22Rv1 (cell line): Measurements from ENCODE around the gene ALG6.

Experiments used
- CTCF ChIP-seq: fragments of 450-650 bp; IDR thresholded peaks from 2 replicates; pipeline ENCODE4 v1.5.1; 2017; ENCODE audit warnings: mild to moderate bottlenecking
- ZFX ChIP-seq: fragments of 450-650 bp; IDR thresholded peaks from 2 replicates; pipeline ENCODE4 v1.6.1; 2017; ENCODE audit warnings: antibody characterized with exemption, borderline replicate concordance

- TF ChIP-seq CTCF (no peak), ZFX (no peak)
Observed at GRCh38 chr1:63318201-63318979, 49.0 kb upstream of the ALG6 start.
